Keratinocyte (primary cell): Measurements from ENCODE around the gene PRAMEF33. TPM values are rescaled to one million over a fixed set of nuclear protein-coding genes. Genes with fewer than 3 reads are reported as not detected.
"Not testable (repeated sequence)": the region's sequence is repeated elsewhere in the genome, so short reads cannot be mapped to it uniquely, and the experiment has no call there.

ENCODE experiments used
- DNase-seq: peaks from one replicate; pipeline ENCODE4 v3.0.0-alpha.2; 2011; ENCODE audit warnings: low read depth, missing footprints, low spot score
- FAIRE-seq: peaks from 2 replicates; lab custom pipeline; 2011; peaks lifted over from hg19 to GRCh38; lab: Jason Lieb, UNC
- H2AFZ ChIP-seq: 2 replicates; pipeline ENCODE4 v1.6.0; 2012; ENCODE audit warnings: low read length, control low read depth, inconsistent platforms; ENCODE audit not compliant: control insufficient read depth
- H3K27ac ChIP-seq: 2 replicates; pipeline ENCODE4 v1.5.1; 2011; ENCODE audit warnings: low read length; ENCODE audit not compliant: control insufficient read depth, insufficient read depth
- H3K27me3 ChIP-seq: 3 replicates; pipeline ENCODE4 v1.6.0; 2011; ENCODE audit warnings: low read length; ENCODE audit not compliant: control insufficient read depth, insufficient read depth; ENCODE audit errors: extremely low read depth
- H3K36me3 ChIP-seq, 2 experiments: 2 replicates in 1 of 2; 3 replicates in 1 of 2; pipeline ENCODE4 v1.5.1; 2011; ENCODE audit warnings: low read length in 2 of 2, mild to moderate bottlenecking in 1 of 2; ENCODE audit not compliant: control insufficient read depth in 2 of 2, insufficient read depth in 2 of 2; ENCODE audit errors: extremely low read depth in 1 of 2
- H3K4me1 ChIP-seq: 3 replicates; pipeline ENCODE4 v1.5.1; 2011; ENCODE audit warnings: low read length; ENCODE audit not compliant: control insufficient read depth, insufficient read depth; ENCODE audit errors: extremely low read depth
- H3K4me2 ChIP-seq: 3 replicates; pipeline ENCODE4 v1.6.0; 2011; ENCODE audit warnings: low read depth, low read length; ENCODE audit not compliant: control insufficient read depth, insufficient read depth; ENCODE audit errors: extremely low read depth
- H3K4me3 ChIP-seq, 3 experiments: fragments of 200-600 bp in 1 of 3; sonication (generic) in 1 of 3; 2 replicates in 2 of 3; 3 replicates in 1 of 3; pipeline ENCODE4 v1.5.1; 2011 to 2016; ENCODE audit warnings: low read length in 3 of 3, mild to moderate bottlenecking in 3 of 3, control low read depth in 2 of 3, inconsistent platforms in 1 of 3, low read depth in 1 of 3, mixed read lengths in 1 of 3, mixed run types in 1 of 3, moderate library complexity in 1 of 3; ENCODE audit not compliant: control insufficient read depth in 2 of 3, insufficient read depth in 2 of 3; ENCODE audit errors: extremely low read depth in 1 of 3
- H3K79me2 ChIP-seq: 2 replicates; pipeline ENCODE4 v1.6.0; 2012; ENCODE audit warnings: low read length; ENCODE audit not compliant: control insufficient read depth, insufficient read depth
- H3K9ac ChIP-seq: 3 replicates; pipeline ENCODE4 v1.6.0; 2011; ENCODE audit warnings: low read length; ENCODE audit not compliant: control insufficient read depth, insufficient read depth; ENCODE audit errors: extremely low read depth
- H3K9me1 ChIP-seq: 3 replicates; pipeline ENCODE4 v1.6.0; 2011; ENCODE audit warnings: low read length; ENCODE audit not compliant: control insufficient read depth, insufficient read depth; ENCODE audit errors: extremely low read depth
- H3K9me3 ChIP-seq: 2 replicates; pipeline ENCODE4 v1.5.1; 2012; ENCODE audit warnings: low read depth, low read length; ENCODE audit not compliant: control insufficient read depth
- H4K20me1 ChIP-seq: 3 replicates; pipeline ENCODE4 v1.6.0; 2011; ENCODE audit warnings: low read length; ENCODE audit not compliant: control insufficient read depth, insufficient read depth; ENCODE audit errors: extremely low read depth
- dilution Hi-C: fragments of 300-500 bp; cut with MboI; formaldehyde crosslinking; loops from one replicate; pipeline ENCODE4 v1.7.0; 2020; ENCODE audit warnings: low sequenced_read_pairs; ENCODE audit not compliant: extremely low pct_ligation_motif_present
- polyA plus RNA-seq, 5 experiments: library from polyadenylated mRNA; depleted of rRNA in 3 of 5; stranded (reverse) in 3 of 5; stranded (forward) in 1 of 5; unstranded in 1 of 5; fragments of >200 nt; gene quantifications; 1 replicate in 1 of 5; 2 replicates in 3 of 5; 3 replicates in 1 of 5; pipeline versions ENCODE4 v1.2.1 to v1.2.3, GENCODE V29; 2011 to 2012; ENCODE audit warnings: missing spikeins in 2 of 5, low read depth in 1 of 5, low replicate concordance in 1 of 5

Gene PRAMEF33
- polyA plus RNA-seq, 1 donor (not counting 4 experiments of a cell fraction or from before 2014, with no cell fraction given), result not detected

DNA sequence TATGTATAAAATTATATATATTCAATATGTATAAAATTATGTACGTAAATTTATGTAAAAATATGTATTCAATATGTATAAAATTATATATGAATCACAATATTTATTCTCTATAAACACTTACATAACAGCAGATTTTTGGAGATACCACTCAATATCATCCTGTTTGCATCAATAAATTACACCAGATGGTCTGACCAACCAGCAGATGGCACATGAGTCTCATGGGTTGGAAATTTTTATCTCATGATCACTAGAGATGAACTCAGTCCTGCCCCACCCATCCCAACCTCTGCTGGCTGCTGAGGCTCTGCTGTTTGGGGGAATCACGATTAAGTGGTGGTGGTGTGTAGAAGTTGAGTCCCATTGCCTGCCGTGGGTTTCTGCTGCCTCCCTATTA, 23.7 kb upstream of the PRAMEF33 start:
- H3K9me1 ChIP-seq, H3K4me2 ChIP-seq, H3K79me2 ChIP-seq, H3K9me3 ChIP-seq, H3K4me3 ChIP-seq, H4K20me1 ChIP-seq, H3K36me3 ChIP-seq, dilution Hi-C loops, H3K27me3 ChIP-seq, DNase-seq, H3K4me1 ChIP-seq, FAIRE-seq, H3K27ac ChIP-seq, H2AFZ ChIP-seq, H3K9ac ChIP-seq: not testable (repeated sequence)

- dilution Hi-C loops, H3K9me1 ChIP-seq, H3K4me2 ChIP-seq, H3K36me3 ChIP-seq, H2AFZ ChIP-seq, H3K9me3 ChIP-seq, H3K27ac ChIP-seq, FAIRE-seq, DNase-seq, H3K4me3 ChIP-seq, H3K27me3 ChIP-seq, H3K4me1 ChIP-seq, H3K9ac ChIP-seq, H4K20me1 ChIP-seq, H3K79me2 ChIP-seq: not testable (repeated sequence)
Observed at GRCh38 chr1:13285037-13285436, 18.3 kb upstream of the PRAMEF33 start, which contains the start of gene PRAMEF8. Gene PRAMEF8 (minus strand): TSS chr1:13285137. CDS start chr1:13284091, 1,046 bp downstream.

DNA sequence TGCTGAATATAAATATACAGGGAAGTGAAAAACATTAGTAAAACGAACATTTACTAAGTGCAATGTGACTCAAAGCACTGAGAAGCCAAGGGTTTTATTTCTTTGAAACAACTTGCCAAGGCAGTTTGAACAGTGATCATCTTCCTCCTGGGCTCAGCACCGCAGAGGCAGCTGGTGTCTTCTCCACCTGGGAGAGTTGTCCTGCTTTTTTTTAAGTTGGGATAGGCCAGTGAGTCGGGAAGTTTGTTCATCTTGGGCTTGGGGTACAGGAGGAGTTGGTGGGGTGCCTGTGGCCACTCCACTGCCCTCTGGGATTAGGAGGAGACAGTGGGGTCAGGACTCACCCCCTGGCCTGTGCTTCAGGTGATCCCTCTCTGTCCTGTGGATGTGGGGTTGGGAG, 14.3 kb upstream of the PRAMEF33 start:
- H3K4me1 ChIP-seq, H3K4me2 ChIP-seq, H4K20me1 ChIP-seq, H3K9ac ChIP-seq, H2AFZ ChIP-seq, dilution Hi-C loops, H3K27ac ChIP-seq, H3K9me1 ChIP-seq, H3K9me3 ChIP-seq, H3K79me2 ChIP-seq, H3K4me3 ChIP-seq, H3K27me3 ChIP-seq, DNase-seq, FAIRE-seq, H3K36me3 ChIP-seq: not testable (repeated sequence)

DNA sequence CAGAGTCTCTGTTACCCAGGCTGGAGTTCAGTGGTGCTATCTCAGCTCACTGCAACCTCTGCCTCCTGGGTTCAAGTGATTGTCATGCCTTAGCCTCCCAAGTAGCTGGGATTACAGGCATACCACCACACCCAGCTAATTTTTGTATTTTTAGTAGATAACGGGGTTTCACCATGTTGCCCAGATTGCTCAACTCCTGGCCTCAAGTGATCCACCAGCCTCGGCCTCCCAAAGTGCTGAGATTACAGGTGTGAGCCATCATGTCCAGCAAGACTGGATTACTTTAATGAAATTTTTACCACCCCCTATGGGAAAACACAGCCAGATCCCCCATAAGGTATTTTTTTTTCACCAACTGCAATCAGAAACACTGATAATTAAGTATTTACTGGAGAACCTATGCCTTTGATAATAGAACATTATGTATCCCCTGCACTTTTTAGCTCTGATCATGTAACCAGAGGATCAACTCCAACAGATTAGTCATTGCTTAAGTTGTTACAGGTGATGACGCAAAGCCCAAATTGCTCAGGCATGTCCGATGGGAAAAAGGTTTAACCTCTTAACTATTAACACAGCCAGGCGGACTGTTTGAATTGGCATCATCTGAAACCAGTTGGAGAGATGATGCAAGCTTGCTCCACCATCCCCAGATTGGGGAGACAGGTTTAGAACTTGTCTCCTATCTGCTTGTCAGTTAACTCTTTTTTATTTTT, 6.0 kb upstream of the PRAMEF33 start:
- H3K4me3 ChIP-seq, FAIRE-seq, H3K9me3 ChIP-seq, H3K27me3 ChIP-seq, dilution Hi-C loops, H3K9ac ChIP-seq, H3K27ac ChIP-seq, H3K36me3 ChIP-seq, H3K4me2 ChIP-seq, H3K9me1 ChIP-seq, H3K79me2 ChIP-seq, H3K4me1 ChIP-seq, H4K20me1 ChIP-seq, H2AFZ ChIP-seq, DNase-seq: not testable (repeated sequence)

DNA sequence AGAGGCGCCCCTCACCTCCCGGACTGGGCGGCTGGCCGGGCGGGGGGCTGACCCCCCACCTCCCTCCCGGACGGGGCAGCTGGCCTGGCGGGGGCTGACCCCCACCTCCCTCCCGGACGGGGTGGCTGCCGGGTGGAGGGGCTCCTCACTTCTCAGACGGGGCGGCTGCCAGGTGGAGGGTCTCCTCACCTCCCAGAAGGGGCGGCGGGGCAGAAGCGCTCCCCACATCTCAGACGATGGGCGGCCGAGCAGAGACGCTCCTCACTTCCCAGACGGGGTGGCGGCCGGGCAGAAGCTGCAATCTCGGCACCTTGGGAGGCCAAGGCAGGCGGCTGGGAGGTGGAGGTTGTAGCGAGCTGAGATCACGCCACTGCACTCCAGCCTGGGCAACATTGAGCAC, 4.6 kb upstream of the PRAMEF33 start:
- H3K36me3 ChIP-seq, H3K79me2 ChIP-seq, H3K27me3 ChIP-seq, H3K4me1 ChIP-seq, dilution Hi-C loops, H3K4me2 ChIP-seq, H3K9ac ChIP-seq, H2AFZ ChIP-seq, H4K20me1 ChIP-seq, H3K9me1 ChIP-seq, H3K9me3 ChIP-seq, H3K27ac ChIP-seq, FAIRE-seq, H3K4me3 ChIP-seq, DNase-seq: not testable (repeated sequence)
